HL-60/S4 treated with phorbol 12-myristate 13-acetate at 8.2 ng/mL for 4 days and 3 days (cell line): Measurements from ENCODE around the gene AHNAK.

Source experiments
- in situ Hi-C: fragments of 300-500 bp; cut with MboI; formaldehyde crosslinking; loops from 2 replicates; pipeline ENCODE4 v1.15.0; 2022; ENCODE audit warnings: low sequenced_read_pairs

The AHNAK gene

GRCh38 chr11:62392506-62392905 lies 154.1 kb downstream of the AHNAK start:
- in situ Hi-C loops = loop anchor here (10.0 to 25.0 kb wide), 2 partner anchors 172 to 470 kb away; no protein-coding TSS in a partner anchor

DNA sequence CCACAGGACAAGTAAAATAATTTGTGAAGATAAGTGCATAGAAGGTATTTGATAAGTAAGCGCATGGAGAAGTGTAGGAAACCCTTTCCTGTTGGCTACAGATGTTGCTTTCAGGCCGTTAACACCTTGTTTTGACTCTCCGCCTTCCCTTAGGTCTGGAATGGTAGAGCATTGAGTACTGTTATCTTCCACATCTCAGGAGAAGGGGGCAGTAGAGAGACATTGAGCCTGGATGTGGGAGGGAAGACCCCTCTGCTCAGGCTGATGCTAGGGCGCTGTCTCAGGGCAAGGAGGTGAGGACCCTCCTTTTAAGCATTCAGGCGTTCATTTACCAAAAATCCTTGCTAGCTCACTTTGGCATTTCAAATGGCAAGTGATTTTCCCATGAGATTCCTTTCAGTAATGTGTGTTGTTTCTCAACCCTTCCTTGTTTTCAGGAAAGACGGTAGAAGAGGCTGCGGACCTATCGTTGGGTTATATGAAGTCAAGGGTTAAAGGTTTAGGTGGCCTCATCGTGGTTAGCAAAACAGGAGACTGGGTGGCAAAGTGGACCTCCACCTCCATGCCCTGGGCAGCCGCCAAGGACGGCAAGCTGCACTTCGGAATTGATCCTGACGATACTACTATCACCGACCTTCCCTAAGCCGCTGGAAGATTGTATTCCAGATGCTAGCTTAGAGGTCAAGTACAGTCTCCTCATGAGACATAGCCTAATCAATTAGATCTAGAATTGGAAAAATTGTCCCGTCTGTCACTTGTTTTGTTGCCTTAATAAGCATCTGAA lies 154.8 kb downstream of the AHNAK start:
- in situ Hi-C loops = loop anchor here (10.0 to 25.0 kb wide), 2 partner anchors 173 to 470 kb away; no protein-coding TSS in a partner anchor

DNA sequence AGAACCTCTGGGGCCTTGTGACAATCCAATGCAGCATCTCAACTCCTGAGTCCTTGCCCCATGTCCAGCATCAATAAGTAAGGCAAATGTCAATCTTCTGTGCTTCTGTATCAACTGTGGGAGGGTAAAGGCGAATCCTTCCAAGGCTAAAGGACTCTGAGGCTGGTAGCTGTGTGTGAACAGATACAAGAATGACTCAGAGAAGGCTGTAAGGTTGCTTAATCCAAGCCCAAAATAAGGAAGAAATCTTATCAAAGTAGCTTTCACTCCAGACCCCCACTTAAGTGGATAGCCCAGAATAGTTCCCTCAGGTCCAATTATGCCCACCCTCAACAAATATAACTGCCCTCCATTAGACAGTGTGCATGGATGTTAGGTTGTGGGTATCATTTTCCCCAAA lies 155.9 kb downstream of the AHNAK start:
- in situ Hi-C loops = loop anchor here (10.0 to 25.0 kb wide), 2 partner anchors 174 to 472 kb away; no protein-coding TSS in a partner anchor

GRCh38 chr11:62390237-62390636 lies 156.4 kb downstream of the AHNAK start:
- in situ Hi-C loops = loop anchor here (10.0 to 25.0 kb wide), 2 partner anchors 175 to 472 kb away; no protein-coding TSS in a partner anchor

GRCh38 chr11:62388999-62389398 lies 157.6 kb downstream of the AHNAK start:
- in situ Hi-C loops = loop anchor here (25.0 kb wide), 1 partner anchor 473 kb away; no protein-coding TSS in a partner anchor

DNA sequence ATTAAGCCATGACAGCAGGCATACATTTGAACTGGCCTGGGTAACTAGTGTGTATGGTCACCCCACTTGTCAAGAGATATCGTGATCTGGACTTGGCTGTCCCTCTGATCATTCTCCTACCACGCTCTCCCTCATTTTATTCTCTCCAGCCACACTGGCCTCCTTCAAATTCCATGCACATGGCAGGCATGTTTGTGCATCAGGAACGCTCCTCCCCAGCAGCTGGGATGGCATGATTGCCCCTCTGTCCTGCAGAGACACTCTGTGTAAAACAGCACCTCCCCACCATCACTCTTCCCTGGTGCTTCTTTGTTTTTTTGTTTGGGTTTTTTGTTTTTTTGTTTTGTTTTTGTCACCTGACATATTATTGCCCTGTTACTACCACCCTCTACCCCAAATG lies 159.2 kb downstream of the AHNAK start:
- in situ Hi-C loops = loop anchor here (25.0 kb wide), 1 partner anchor 475 kb away; no protein-coding TSS in a partner anchor

GRCh38 chr11:62386083-62386482 lies 160.5 kb downstream of the AHNAK start:
- in situ Hi-C loops = loop anchor here (25.0 kb wide), 1 partner anchor 476 kb away; no protein-coding TSS in a partner anchor

- in situ Hi-C loops = loop anchor here (25.0 kb wide), 1 partner anchor 478 kb away; no protein-coding TSS in a partner anchor
Observed at GRCh38 chr11:62383822-62384221, 162.8 kb downstream of the AHNAK start.
